ENCODE data around the gene SLCO2A1.

DNA sequence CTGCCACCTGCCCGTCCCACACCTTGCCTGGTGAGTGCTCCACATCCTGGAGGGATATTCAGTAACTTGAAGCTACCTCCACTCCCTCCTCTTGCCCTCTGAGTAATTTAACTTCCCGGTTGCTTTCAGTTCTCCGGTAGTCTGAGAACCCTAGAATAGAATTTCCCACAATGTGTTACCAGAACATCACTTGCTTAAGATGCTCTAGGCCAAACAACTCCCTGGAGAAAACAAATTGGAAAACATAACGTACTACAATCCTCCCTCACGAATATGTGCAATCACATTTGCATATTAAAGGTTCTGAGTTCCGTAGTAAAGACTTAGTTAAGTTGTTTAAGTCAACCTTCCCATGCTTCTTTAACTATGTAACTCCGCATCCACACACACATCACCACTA, 44.8 kb downstream of the SLCO2A1 start:
- TF ChIP-seq EP300 (IDR thresholded peaks at IDR 0.05), result no peak
- TF ChIP-seq POLR2AphosphoS5 (IDR thresholded peaks at IDR 0.05), result no peak
- TF ChIP-seq, protein P1, sequence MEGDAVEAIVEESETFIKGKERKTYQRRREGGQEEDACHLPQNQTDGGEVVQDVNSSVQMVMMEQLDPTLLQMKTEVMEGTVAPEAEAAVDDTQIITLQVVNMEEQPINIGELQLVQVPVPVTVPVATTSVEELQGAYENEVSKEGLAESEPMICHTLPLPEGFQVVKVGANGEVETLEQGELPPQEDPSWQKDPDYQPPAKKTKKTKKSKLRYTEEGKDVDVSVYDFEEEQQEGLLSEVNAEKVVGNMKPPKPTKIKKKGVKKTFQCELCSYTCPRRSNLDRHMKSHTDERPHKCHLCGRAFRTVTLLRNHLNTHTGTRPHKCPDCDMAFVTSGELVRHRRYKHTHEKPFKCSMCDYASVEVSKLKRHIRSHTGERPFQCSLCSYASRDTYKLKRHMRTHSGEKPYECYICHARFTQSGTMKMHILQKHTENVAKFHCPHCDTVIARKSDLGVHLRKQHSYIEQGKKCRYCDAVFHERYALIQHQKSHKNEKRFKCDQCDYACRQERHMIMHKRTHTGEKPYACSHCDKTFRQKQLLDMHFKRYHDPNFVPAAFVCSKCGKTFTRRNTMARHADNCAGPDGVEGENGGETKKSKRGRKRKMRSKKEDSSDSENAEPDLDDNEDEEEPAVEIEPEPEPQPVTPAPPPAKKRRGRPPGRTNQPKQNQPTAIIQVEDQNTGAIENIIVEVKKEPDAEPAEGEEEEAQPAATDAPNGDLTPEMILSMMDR (IDR thresholded peaks at IDR 0.05), result no peak
- no peak for TF ChIP-seq POLR2A (IDR thresholded peaks at IDR 0.05)
